GOT3 (cell line): ENCODE results near the gene CFAP69.
"Not testable (repeated sequence)": the region's sequence is repeated elsewhere in the genome, so short reads cannot be mapped to it uniquely, and the experiment has no call there.

Experiments
- DNase-seq: peaks from one replicate; lab custom pipeline; 2025; ENCODE audit warnings: mixed read lengths; lab: John Stamatoyannopoulos, UW

The CFAP69 gene

GRCh38 chr7:90231304-90231703, 13.7 kb upstream of the CFAP69 start:
- no peak for DNase-seq

DNA sequence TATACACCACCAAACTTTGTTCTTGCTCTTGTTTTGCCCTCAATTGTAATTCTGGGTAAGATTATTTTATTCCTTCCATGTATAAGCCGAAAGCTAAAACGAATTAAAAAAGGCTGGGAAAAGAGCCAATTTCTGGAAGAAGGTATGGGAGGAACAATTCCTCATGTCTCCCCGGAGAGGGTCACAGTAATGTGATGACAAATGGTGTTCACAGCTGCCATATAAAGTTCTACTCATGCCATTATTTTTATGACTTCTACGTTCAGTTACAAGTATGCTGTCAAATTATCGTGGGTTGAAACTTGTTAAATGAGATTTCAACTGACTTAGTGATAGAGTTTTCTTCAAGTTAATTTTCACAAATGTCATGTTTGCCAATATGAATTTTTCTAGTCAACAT, 12.5 kb upstream of the CFAP69 start:
- no peak for DNase-seq

DNA sequence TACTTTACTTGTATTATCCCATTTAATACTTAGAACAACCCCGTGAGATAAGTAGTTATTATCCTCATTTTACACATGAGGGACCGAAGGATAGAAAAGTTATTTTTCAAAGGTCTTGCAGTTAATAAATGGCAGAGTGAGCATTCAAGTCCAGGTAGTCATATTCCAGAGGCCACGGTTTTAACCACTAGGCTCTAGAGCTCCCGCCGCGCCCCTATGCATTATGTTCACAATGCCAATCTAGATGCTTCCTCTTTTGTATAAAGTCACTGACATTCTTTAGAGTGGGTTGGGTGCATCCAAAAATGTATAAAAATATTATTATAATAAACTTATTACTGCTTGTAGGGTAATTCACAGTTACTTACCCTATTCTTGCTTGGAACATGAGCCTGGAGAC, 11.4 kb upstream of the CFAP69 start:
- DNase-seq = no peak

- no peak for DNase-seq
These were observed 8.2 kb upstream of the CFAP69 start for GRCh38 chr7:90236721-90237289.

DNA sequence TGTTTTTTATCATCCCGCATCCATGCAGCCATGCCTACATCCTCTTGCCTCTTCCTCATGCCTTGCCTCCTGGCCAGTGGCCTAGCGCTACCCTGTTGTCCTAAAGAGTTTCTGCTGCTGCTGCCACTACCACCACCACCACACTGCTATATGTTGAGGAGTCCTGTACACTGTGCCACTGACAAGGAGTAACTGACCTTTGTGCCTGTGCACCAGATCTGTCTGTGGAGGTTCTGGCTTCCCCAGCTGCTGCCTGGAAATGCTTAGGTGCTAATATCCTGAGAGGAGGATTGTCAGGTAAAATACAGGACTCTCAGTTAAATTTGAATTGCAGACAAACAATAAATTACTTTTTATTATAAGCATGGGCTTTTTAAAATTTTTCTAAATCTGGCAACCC, 7.0 kb upstream of the CFAP69 start:
- DNase-seq = no peak

DNA sequence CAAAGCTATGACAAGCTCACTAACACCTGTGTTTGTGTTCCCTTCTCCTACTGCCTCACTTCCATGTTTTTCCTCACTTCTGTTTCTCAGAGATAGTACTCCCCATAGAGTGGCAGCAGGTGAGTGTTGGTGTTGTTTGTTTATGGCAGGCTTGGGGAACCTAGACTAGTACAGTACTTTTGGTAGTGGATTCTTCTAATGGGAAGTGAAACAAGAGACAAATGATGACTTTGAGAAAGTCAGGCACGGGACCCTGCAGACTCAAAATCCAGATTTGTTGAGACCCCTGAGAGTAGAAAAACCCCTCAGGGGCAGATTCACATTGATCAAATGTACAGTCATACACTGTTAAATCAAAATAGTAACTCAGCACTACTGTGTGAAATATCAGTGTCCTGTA, 6.4 kb upstream of the CFAP69 start:
- DNase-seq = no peak

GRCh38 chr7:90239050-90239449, 5.9 kb upstream of the CFAP69 start:
- DNase-seq = no peak

DNA sequence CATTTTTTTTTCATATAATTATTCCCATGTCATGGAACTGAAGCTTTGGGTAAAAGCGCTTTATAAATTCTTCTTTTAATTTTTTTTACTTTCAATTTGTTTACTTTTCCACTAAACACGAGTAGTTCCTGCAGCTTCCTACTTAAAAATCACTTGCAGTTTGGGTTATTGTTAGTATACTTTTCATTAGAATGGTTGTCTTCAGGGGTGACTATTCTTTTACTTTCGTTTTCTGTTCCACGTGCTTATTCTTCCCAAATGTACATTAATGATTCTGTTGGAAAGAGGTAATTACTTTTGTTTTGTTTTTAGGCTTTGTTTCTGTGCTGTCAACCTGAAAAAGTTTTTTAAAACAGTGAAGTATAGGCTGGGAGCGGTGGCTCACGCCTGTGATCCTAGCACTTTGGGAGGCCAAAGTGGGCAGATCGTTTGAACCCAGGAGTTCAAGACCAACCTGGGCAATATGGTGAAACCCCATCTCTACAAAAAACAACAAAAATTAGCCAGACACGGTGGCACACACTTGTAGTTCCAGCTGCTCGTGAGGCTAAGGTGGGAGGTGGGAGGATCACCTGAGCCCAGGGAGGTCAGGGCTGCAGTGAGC, 5.2 kb upstream of the CFAP69 start:
- DNase-seq = no peak

DNA sequence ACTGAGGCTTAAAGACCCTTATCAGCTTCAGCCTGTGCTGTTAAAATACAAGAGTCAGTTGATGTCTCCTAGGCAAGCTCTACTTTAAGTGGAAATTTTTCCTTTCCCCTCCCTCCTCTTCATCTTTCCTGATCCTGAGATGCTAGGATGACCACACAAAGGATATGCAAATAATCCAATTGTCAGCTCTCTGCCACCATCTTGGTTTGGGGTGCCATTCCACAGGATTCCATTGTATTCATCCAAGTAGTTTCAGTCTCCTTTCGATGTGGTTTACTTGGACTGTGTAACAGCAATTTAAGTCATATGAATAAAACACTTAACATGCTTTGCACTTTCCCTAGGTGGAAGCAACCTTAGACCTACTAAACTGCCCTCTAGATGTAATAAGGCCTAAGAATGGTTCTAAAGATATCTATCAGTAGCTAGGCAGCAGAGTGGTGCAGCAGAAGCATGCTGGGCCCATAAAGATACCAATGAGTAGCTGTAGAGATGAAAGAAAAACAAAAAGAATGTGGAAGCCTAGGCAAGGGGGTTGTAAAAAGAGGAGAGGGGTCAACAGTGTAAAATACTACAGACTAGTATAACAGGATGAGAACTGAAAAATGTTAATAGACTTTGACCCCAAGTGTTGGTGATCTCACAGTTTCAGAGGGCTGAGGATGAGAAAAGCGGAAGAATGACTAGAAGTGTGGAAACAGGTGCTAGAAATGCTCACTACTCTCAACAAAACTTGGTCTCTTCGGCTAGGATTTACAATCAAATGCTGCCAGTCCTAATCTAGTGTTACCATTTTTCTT, 2.4 kb upstream of the CFAP69 start:
- DNase-seq = no peak

GRCh38 chr7:90243556-90243955, 1.4 kb upstream of the CFAP69 start:
- DNase-seq = no peak

DNA sequence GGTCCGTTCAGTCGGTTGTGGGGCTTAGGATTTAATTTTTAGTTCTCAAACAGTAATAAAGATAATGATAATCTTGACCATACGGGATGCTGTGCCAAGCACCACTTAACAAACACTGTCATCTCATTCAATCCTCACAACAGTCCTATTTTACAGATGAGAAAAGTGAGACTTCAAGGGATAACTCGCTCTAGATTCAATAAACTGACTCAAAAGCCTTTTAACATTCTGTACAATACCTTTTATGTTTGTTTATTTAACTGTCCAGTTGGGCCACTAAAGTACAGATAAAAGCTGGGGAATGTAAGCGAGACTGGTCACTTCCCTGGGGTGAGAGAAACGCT, 437 bp upstream of the CFAP69 start:
- no peak for DNase-seq

GRCh38 chr7:90246171-90246570, 1.2 kb downstream of the CFAP69 start:
- no peak for DNase-seq

GRCh38 chr7:90248706-90249105, 3.7 kb downstream of the CFAP69 start:
- no peak for DNase-seq

DNA sequence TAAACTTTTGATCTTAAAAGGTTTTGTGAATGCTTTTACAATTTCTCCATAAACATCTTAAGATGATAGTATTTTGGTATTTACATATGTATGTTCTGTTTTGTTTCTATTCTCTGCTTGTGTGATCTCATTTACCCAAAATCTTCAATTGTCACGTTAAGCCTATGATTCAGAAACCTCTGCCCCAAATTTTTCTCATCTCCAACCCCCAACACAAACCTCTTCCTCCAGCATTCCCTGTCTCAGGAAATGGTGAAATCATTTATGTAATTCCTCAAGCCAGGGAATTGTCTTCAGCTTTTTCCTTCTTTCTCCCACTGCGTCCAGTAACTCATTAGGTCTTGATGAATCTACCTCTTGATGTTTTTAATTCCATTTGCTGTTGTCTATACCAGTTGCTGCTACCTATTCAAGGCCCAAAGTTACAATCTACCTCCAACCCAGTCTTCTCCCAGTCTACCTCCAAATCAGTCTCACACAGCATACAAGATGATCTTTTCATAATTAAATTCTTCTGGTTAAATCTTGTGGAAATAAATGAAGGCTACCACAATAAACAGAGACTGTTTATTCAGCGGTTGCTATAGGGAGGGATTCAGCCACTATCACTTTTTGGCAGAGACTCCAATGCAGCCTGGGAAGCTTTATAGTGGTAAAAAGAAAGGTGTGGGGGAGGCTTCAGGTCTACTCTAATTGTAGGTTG, 5.8 kb downstream of the CFAP69 start:
- DNase-seq = no peak

- DNase-seq = no peak
These were observed 6.3 kb downstream of the CFAP69 start for GRCh38 chr7:90251304-90251635.

DNA sequence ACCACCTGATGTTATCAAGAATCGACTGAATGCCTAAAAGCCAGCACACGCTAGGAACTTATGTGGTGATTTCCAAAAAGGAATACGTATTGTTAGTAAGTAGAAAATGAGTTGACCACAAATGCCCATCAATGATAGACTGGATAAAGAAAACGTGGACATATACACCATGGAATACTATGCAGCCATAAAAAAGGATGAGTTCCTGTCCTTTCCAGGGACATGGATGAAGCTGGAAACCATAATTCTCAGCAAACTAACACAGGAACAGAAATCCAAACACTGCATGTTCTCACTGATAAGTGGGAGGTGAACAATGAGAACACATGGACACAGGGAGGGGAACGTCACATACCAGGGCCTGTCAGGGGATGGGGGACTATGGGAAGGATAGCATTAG, 11.0 kb downstream of the CFAP69 start:
- DNase-seq = not testable (repeated sequence)

- no peak for DNase-seq
These were observed 11.8 kb downstream of the CFAP69 start for GRCh38 chr7:90256778-90257177.

DNA sequence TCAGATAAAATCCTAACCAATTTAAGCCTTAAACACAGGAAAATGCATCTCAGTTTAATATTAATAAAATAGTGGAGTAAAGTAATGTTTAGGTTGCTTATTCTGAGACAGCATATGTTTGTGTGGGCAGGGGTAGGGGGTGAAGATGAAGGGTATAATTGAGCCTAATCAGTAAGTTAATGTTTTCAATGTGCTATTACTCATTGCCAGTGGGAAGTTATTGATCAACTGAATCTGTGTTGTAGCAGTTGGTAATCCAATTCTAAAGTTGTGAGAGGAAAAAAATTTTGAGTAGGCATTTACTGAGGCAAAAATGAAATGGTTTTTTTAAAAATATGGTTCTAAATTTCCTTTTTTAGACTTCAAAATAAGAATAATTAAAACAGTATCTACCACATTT, 16.5 kb downstream of the CFAP69 start:
- DNase-seq = no peak

- DNase-seq = no peak
These were observed 17.5 kb downstream of the CFAP69 start for GRCh38 chr7:90262438-90262837.

DNA sequence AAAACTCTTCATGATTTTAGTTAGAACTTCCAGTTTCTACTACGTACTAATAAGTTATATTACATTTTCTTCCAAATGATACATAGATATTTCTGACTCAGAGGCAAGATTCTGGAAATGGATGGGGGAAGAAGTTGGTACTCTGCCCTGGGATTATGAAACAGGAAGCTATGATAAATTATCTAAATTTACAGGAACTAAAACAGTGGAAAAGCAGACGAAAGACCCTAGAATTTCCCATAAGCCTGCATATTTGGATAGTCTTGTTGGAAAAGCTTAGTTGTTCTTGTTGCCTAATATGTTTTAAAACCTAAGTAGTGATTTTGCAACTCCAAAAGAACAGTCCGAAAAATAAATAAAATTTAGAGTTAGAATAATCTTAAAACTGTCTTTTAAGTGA, 21.8 kb downstream of the CFAP69 start:
- DNase-seq = no peak

DNA sequence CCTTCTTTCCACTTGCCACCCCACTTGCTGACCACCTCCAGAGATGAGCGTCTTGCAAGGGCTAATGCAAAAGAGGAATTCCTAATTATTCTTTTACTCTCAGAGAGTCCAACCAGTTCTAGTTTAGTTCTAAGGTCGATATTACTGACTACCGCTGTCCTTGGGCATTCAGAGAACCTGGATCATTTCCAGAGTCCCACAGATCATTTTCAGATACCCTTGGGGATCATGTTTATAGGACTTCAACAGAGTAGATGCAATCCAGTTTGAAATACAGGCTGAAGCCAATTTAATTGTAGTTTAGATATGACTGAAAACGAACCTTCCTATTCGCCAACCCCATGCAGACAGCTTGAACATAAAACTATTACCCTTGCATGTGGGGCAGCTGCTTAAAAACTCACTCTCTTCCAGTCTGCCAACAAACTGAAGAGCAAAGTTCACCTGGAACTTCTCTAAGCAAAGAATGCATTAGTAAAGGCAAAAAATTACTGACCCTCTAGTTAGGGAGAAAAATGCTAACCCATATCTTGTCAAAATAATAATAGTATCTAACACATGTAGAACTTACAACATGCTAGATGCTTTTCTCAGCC, 22.4 kb downstream of the CFAP69 start:
- DNase-seq = no peak

DNA sequence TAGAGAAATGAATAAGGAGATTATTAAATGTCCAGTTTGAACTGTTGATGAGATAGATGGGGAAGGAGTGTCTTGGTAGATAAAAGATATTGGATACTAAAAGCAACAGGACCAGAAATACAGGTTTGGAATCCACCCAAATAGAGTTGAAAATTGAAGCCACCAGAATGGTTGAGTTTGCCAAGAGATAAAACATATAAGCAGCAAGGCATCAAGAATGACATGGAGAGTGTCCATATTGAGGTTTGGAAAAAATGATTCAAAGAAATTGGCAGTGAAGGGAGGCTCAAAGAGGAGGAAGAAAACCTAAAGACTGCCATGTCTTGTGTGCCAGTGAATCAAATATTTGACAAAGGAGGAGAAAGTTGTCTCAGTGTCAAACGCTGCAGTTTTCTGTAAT, 24.2 kb downstream of the CFAP69 start:
- DNase-seq = no peak
